GM19467 (cell line): ENCODE measurements around the gene NR5A2.
"Not testable (repeated sequence)": the region's sequence is repeated elsewhere in the genome, so short reads cannot be mapped to it uniquely, and the experiment has no call there.

Experiments
- ATAC-seq: cut with Tn5 transposase; IDR thresholded peaks from one replicate; pipeline ENCODE4 v1.9.1; 2021; ENCODE audit warnings: mild to moderate bottlenecking, moderate library complexity; ENCODE audit not compliant: unreplicated experiment

Gene NR5A2

GRCh38 chr1:200157715-200158114 lies 130.2 kb downstream of the NR5A2 start:
- no peak for ATAC-seq

GRCh38 chr1:200161801-200162200 lies 134.3 kb downstream of the NR5A2 start:
- no peak for ATAC-seq

- no peak for ATAC-seq
Observed at GRCh38 chr1:200162258-200162657, 134.7 kb downstream of the NR5A2 start.

- ATAC-seq: no peak
Observed at GRCh38 chr1:200162877-200163276, 135.4 kb downstream of the NR5A2 start.

GRCh38 chr1:200163911-200164310 lies 136.4 kb downstream of the NR5A2 start:
- no peak for ATAC-seq

- no peak for ATAC-seq
Observed at GRCh38 chr1:200165493-200166220, 138.1 kb downstream of the NR5A2 start.

- no peak for ATAC-seq
Observed at GRCh38 chr1:200166411-200166810, 138.9 kb downstream of the NR5A2 start.

GRCh38 chr1:200168926-200169325 lies 141.4 kb downstream of the NR5A2 start:
- ATAC-seq: no peak

- no peak for ATAC-seq
Observed at GRCh38 chr1:200172311-200172710, 144.8 kb downstream of the NR5A2 start.

- ATAC-seq: no peak
Observed at GRCh38 chr1:200173097-200173618, 145.6 kb downstream of the NR5A2 start.

- ATAC-seq: no peak
Observed at GRCh38 chr1:200174525-200175295, 147.2 kb downstream of the NR5A2 start.

- ATAC-seq: no peak
Observed at GRCh38 chr1:200176181-200176580, 148.7 kb downstream of the NR5A2 start.

GRCh38 chr1:200176798-200177197 lies 149.3 kb downstream of the NR5A2 start:
- ATAC-seq: no peak

- no peak for ATAC-seq
Observed at GRCh38 chr1:200178340-200178739, 150.8 kb downstream of the NR5A2 start.

GRCh38 chr1:200179126-200179780 lies 151.7 kb downstream of the NR5A2 start:
- ATAC-seq: no peak

GRCh38 chr1:200179781-200180160 lies 152.3 kb downstream of the NR5A2 start:
- no peak for ATAC-seq

GRCh38 chr1:200180821-200181220 lies 153.3 kb downstream of the NR5A2 start:
- ATAC-seq: no peak

GRCh38 chr1:200181861-200182260 lies 154.4 kb downstream of the NR5A2 start:
- ATAC-seq: no peak

GRCh38 chr1:200182701-200183100 lies 155.2 kb downstream of the NR5A2 start:
- no peak for ATAC-seq

- ATAC-seq: no peak
Observed at GRCh38 chr1:200183637-200184036, 156.1 kb downstream of the NR5A2 start.

- no peak for ATAC-seq
Observed at GRCh38 chr1:200184196-200184595, 156.7 kb downstream of the NR5A2 start.

- not testable (repeated sequence) for ATAC-seq
Observed at GRCh38 chr1:200185191-200185590, 157.7 kb downstream of the NR5A2 start.
